HEK293 (cell line): ENCODE results near the gene ZNF335.

Source experiments
- EGR2 ChIP-seq: fragments of 450-650 bp; formaldehyde crosslinking; IDR thresholded peaks from 2 replicates; pipeline ENCODE4 v1.5.1; 2016; ENCODE audit warnings: low read depth, missing biosample characterization, missing genetic modification characterization
- GLI2 ChIP-seq: fragments of 450-650 bp; formaldehyde crosslinking; IDR thresholded peaks from 2 replicates; pipeline ENCODE4; 2017; ENCODE audit warnings: missing biosample characterization, missing genetic modification characterization, low read depth, borderline replicate concordance
- HIC1 ChIP-seq: fragments of 450-650 bp; formaldehyde crosslinking; IDR thresholded peaks from 2 replicates; pipeline ENCODE4 v1.5.1; 2016; ENCODE audit warnings: missing biosample characterization, missing genetic modification characterization
- HOXD13 ChIP-seq: sonication (generic); formaldehyde crosslinking; IDR thresholded peaks from 2 replicates; pipeline ENCODE4 v1.8.0; 2022; ENCODE audit warnings: missing genetic modification reagents, borderline replicate concordance
- KLF1 ChIP-seq: fragments of 450-650 bp; formaldehyde crosslinking; IDR thresholded peaks from 2 replicates; pipeline ENCODE4 v1.5.1; 2016; ENCODE audit warnings: missing biosample characterization, missing genetic modification characterization
- KLF8 ChIP-seq: fragments of 450-650 bp; formaldehyde crosslinking; IDR thresholded peaks from 2 replicates; pipeline ENCODE4 v1.5.1; 2016; ENCODE audit warnings: missing biosample characterization, missing genetic modification characterization
- MZF1 ChIP-seq: fragments of 450-650 bp; formaldehyde crosslinking; IDR thresholded peaks from 2 replicates; pipeline ENCODE4 v1.5.1; 2017; ENCODE audit warnings: missing biosample characterization, missing genetic modification characterization, borderline replicate concordance
- PRDM10 ChIP-seq: fragments of 450-650 bp; formaldehyde crosslinking; IDR thresholded peaks from 2 replicates; pipeline ENCODE4 v1.5.1; 2016; ENCODE audit warnings: missing biosample characterization, missing genetic modification characterization
- PRDM6 ChIP-seq: fragments of 450-650 bp; formaldehyde crosslinking; IDR thresholded peaks from 2 replicates; pipeline ENCODE4 v1.5.1; 2017; ENCODE audit warnings: missing biosample characterization, missing genetic modification characterization
- SALL2 ChIP-seq: fragments of 450-650 bp; formaldehyde crosslinking; IDR thresholded peaks from 2 replicates; pipeline ENCODE4 v1.5.0; 2017; ENCODE audit warnings: missing biosample characterization, mild to moderate bottlenecking, missing genetic modification characterization, borderline replicate concordance
- SP2 ChIP-seq: fragments of 450-650 bp; formaldehyde crosslinking; IDR thresholded peaks from 2 replicates; pipeline ENCODE4 v1.5.1; 2016; ENCODE audit warnings: missing biosample characterization, missing genetic modification characterization
- ZBTB17 ChIP-seq: fragments of 450-650 bp; formaldehyde crosslinking; IDR thresholded peaks from 2 replicates; pipeline ENCODE4 v1.5.1; 2016; ENCODE audit warnings: missing biosample characterization, missing genetic modification characterization
- ZBTB21 ChIP-seq: fragments of 450-650 bp; formaldehyde crosslinking; IDR thresholded peaks from 2 replicates; pipeline ENCODE4 v1.5.1; 2017; ENCODE audit warnings: missing biosample characterization, missing genetic modification characterization
- ZEB2 ChIP-seq: fragments of 450-650 bp; formaldehyde crosslinking; IDR thresholded peaks from 2 replicates; pipeline ENCODE4 v1.5.1; 2016; ENCODE audit warnings: missing biosample characterization, missing genetic modification characterization
- ZNF311 ChIP-seq: fragments of 450-650 bp; formaldehyde crosslinking; IDR thresholded peaks from 2 replicates; pipeline ENCODE4 v1.5.1; 2017; ENCODE audit warnings: missing biosample characterization, missing genetic modification characterization, borderline replicate concordance
- ZNF366 ChIP-seq: fragments of 450-650 bp; formaldehyde crosslinking; conservative IDR thresholded peaks from 2 replicates; pipeline ENCODE4 v1.5.1; 2016; ENCODE audit warnings: missing biosample characterization, missing genetic modification characterization
- ZNF501 ChIP-seq: fragments of 450-650 bp; formaldehyde crosslinking; IDR thresholded peaks from 2 replicates; pipeline ENCODE4 v1.5.1; 2016; ENCODE audit warnings: missing biosample characterization, missing genetic modification characterization
- ZNF558 ChIP-seq: fragments of 450-650 bp; formaldehyde crosslinking; IDR thresholded peaks from 2 replicates; pipeline ENCODE4 v1.5.1; 2016; ENCODE audit warnings: missing biosample characterization, missing genetic modification characterization
- ZNF600 ChIP-seq: fragments of 450-650 bp; formaldehyde crosslinking; IDR thresholded peaks from 2 replicates; pipeline ENCODE4 v1.5.1; 2016; ENCODE audit warnings: missing biosample characterization, missing genetic modification characterization
- ZNF629 ChIP-seq: fragments of 450-650 bp; formaldehyde crosslinking; IDR thresholded peaks from 2 replicates; pipeline ENCODE4 v1.5.1; 2017; ENCODE audit warnings: missing biosample characterization, missing genetic modification characterization
- TF ChIP-seq, protein P1 (sequence below): fragments of 450-650 bp; IDR thresholded peaks from 2 replicates; pipeline ENCODE4 v1.5.1; 2018; ENCODE audit warnings: missing biosample characterization, missing genetic modification characterization
- TF ChIP-seq, protein P2 (sequence below): fragments of 450-650 bp; formaldehyde crosslinking; IDR thresholded peaks from 2 replicates; pipeline ENCODE4 v1.5.1; 2016; ENCODE audit warnings: missing biosample characterization, missing genetic modification characterization
- TF ChIP-seq, protein P3 (sequence below): fragments of 450-650 bp; formaldehyde crosslinking; IDR thresholded peaks from 2 replicates; pipeline ENCODE4 v1.5.1; 2016; ENCODE audit warnings: missing biosample characterization, missing genetic modification characterization, borderline replicate concordance

Gene ZNF335

DNA sequence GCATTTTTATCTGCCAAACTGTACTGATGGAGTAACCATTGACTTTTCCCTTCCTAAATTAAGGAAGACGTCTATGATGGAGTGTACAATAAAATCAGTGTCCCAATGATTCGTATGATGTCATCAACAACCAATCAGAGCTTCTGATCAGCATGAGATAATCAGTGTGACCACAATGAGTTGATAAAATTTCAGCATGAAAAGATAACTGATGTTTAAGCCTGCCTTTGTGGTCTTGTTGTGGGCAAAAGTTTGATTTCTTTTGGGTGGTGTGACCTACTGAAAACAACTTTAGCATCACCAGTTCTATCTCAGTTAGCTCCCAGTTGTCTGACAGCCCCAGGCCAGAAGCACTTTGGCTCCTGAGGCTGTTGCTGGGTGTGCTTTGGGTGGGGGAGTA, 34.2 kb downstream of the ZNF335 start (continued):
- TF ChIP-seq HIC1 (tag by site-specific recombination) = peak; percentile 31; the same call in 1 of the 2 replicates
- TF ChIP-seq EGR2 (tag by site-specific recombination) = no peak
- no peak for TF ChIP-seq ZNF558 (tag by site-specific recombination)
- TF ChIP-seq, protein P1, sequence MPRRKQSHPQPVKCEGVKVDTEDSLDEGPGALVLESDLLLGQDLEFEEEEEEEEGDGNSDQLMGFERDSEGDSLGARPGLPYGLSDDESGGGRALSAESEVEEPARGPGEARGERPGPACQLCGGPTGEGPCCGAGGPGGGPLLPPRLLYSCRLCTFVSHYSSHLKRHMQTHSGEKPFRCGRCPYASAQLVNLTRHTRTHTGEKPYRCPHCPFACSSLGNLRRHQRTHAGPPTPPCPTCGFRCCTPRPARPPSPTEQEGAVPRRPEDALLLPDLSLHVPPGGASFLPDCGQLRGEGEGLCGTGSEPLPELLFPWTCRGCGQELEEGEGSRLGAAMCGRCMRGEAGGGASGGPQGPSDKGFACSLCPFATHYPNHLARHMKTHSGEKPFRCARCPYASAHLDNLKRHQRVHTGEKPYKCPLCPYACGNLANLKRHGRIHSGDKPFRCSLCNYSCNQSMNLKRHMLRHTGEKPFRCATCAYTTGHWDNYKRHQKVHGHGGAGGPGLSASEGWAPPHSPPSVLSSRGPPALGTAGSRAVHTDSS (tag by site-specific recombination) = no peak
- peak; percentile 93 for TF ChIP-seq ZNF629 (tag by site-specific recombination)
- no peak for TF ChIP-seq GLI2 (tag by site-specific recombination)
- TF ChIP-seq ZNF366 = 0 out of 2 replicates have a peak, but pooled peaks have one; percentile 16
- TF ChIP-seq ZBTB21 (tag by site-specific recombination) = 0 out of 2 replicates have a peak, but pooled peaks have one; percentile 36
- 0 out of 2 replicates have a peak, but pooled peaks have one; percentile 55 for TF ChIP-seq KLF8 (tag by site-specific recombination)
- TF ChIP-seq, protein P2, sequence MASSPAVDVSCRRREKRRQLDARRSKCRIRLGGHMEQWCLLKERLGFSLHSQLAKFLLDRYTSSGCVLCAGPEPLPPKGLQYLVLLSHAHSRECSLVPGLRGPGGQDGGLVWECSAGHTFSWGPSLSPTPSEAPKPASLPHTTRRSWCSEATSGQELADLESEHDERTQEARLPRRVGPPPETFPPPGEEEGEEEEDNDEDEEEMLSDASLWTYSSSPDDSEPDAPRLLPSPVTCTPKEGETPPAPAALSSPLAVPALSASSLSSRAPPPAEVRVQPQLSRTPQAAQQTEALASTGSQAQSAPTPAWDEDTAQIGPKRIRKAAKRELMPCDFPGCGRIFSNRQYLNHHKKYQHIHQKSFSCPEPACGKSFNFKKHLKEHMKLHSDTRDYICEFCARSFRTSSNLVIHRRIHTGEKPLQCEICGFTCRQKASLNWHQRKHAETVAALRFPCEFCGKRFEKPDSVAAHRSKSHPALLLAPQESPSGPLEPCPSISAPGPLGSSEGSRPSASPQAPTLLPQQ (tag by site-specific recombination) = peak; percentile 67; the same call in 1 of the 2 replicates
- TF ChIP-seq ZBTB17 = peak; percentile 27; the same call in 1 of the 2 replicates
- no peak for TF ChIP-seq ZNF311 (tag by site-specific recombination)
- no peak for TF ChIP-seq MZF1 (tag by site-specific recombination)
- peak; percentile 80 for TF ChIP-seq ZEB2 (tag by site-specific recombination)
- TF ChIP-seq, protein P3, sequence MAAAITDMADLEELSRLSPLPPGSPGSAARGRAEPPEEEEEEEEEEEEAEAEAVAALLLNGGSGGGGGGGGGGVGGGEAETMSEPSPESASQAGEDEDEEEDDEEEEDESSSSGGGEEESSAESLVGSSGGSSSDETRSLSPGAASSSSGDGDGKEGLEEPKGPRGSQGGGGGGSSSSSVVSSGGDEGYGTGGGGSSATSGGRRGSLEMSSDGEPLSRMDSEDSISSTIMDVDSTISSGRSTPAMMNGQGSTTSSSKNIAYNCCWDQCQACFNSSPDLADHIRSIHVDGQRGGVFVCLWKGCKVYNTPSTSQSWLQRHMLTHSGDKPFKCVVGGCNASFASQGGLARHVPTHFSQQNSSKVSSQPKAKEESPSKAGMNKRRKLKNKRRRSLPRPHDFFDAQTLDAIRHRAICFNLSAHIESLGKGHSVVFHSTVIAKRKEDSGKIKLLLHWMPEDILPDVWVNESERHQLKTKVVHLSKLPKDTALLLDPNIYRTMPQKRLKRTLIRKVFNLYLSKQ (tag by site-specific recombination) = no peak
- no peak for TF ChIP-seq SP2 (tag by site-specific recombination)
- no peak for TF ChIP-seq ZNF501 (tag by site-specific recombination)
- TF ChIP-seq PRDM10 = no peak
- 0 out of 2 replicates have a peak, but pooled peaks have one; percentile 12 for TF ChIP-seq ZNF600 (tag by site-specific recombination)
- no peak for TF ChIP-seq KLF1 (tag by site-specific recombination)
- TF ChIP-seq SALL2 (tag by site-specific recombination) = no peak
- peak; percentile 37; the same call in 1 of the 2 replicates for TF ChIP-seq PRDM6 (tag by site-specific recombination)
- no peak for TF ChIP-seq HOXD13 (CRISPR knock-in tag)
